HUES64 (cell line): ENCODE results near the gene P3H4.

Experiments used
- H3K27ac ChIP-seq: 2 replicates; pipeline ENCODE4 v1.7.0; 2013; ENCODE audit warnings: low read depth, low read length, inconsistent platforms
- H3K27me3 ChIP-seq: 2 replicates; pipeline ENCODE4 v1.6.1; 2013; ENCODE audit warnings: mild to moderate bottlenecking, low read length; ENCODE audit not compliant: insufficient read depth
- H3K36me3 ChIP-seq: 2 replicates; pipeline ENCODE4 v1.6.1; 2013; ENCODE audit warnings: mild to moderate bottlenecking, low read length; ENCODE audit not compliant: insufficient read depth
- H3K4me1 ChIP-seq: 2 replicates; pipeline ENCODE4 v1.6.1; 2013; ENCODE audit warnings: mild to moderate bottlenecking, low read length, moderate library complexity; ENCODE audit not compliant: insufficient read depth
- H3K4me3 ChIP-seq: 2 replicates; pipeline ENCODE4 v1.5.1; 2013; ENCODE audit warnings: mild to moderate bottlenecking, low read length, moderate library complexity
- H3K9ac ChIP-seq: 2 replicates; pipeline ENCODE4 v1.6.1; 2013; ENCODE audit warnings: mild to moderate bottlenecking, low read depth, low read length
- H3K9me3 ChIP-seq: 2 replicates; pipeline ENCODE4 v1.6.1; 2013; ENCODE audit warnings: low read depth, low read length; ENCODE audit not compliant: insufficient read depth
- WGBS: fragments of 150-250, 120-280 bp; methylation state at CpG from one replicate; pipeline ENCODE4 v1.1.7; 2013; ENCODE audit warnings: missing lambda C conversion rate; 5-methylcytosine and 5-hydroxymethylcytosine counted together

P3H4 gene

DNA sequence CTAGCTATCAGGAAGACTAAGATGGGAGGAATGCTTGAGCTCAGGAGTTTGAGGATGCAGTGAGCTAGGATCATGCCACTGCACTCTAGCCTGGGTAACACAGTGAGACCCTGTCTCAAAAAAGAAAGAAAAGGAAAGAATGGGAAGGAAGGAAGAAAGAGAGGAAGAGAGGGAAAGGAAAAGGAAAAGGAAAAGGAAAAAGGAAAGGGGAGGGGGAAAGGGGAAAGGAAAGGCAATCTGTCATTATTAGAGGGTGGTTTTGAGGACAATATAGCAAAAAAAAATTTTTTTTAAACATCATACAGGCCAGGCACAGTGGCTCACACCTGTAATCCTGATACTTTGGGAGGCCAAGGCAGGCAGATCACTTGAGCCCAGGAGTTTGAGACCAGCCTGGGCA lies 45.6 kb downstream of the P3H4 start:
- no peaks in the 10 kb centered on the region for H3K9me3 ChIP-seq
- H3K4me1 ChIP-seq, result no peaks in the 10 kb centered on the region
- no peak overlapping the region for H3K27ac ChIP-seq
- no peak overlapping the region for H3K4me3 ChIP-seq
- H3K27me3 ChIP-seq, result no peaks in the 10 kb centered on the region
- H3K36me3 ChIP-seq, result peaks cover 86% of the 10 kb centered on the region
- H3K9ac ChIP-seq, result no peak overlapping the region

DNA sequence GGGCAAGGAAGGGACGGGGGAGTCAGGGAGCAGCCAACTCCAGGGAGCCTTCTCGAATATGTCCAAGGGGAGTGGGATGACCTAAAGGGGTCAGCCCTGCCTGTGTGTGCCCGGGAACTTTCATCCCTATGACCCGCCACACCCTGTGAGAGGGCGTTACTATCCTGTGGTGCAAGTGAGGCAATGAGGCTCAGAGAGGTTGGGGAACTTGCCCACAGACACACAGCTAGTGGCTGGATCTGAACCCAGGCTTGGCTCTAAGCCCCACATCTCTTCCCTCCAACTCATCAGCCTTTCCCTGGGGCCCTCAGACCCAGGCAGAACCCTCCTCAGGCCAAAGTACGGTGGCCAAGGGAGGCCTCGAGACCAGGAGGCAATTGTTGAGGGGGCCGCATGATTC lies 48.4 kb downstream of the P3H4 start:
- H3K27ac ChIP-seq, result no peak overlapping the region
- H3K9ac ChIP-seq, result no peak overlapping the region
- peaks cover 80% of the 10 kb centered on the region for H3K36me3 ChIP-seq
- no peaks in the 10 kb centered on the region for H3K4me1 ChIP-seq
- H3K27me3 ChIP-seq, result no peaks in the 10 kb centered on the region
- 97% methylated on average over 8 of the region's 8 CpGs for WGBS
- H3K9me3 ChIP-seq, result no peaks in the 10 kb centered on the region
- no peak overlapping the region for H3K4me3 ChIP-seq

DNA sequence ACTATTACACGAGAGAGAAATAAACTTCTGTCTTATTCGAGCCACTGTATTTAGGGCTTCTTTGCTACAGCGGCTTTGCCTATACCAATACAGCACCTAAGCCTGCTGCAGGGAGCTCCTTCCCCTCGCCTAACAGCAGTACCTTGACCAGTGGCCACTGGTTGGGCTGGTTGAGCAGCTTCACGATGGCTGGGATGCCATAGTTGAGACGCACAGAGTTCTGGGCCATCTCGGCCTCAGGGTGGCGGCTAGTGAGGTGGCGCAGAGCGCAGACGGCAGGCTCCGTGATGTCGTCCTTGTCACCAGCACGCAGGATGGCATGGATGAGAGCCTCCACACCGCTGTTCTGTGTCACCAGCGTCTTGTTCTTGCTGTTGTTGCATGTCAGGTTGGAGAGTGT lies 48.9 kb downstream of the P3H4 start:
- WGBS, result 97% methylated on average over 16 of the region's 16 CpGs

DNA sequence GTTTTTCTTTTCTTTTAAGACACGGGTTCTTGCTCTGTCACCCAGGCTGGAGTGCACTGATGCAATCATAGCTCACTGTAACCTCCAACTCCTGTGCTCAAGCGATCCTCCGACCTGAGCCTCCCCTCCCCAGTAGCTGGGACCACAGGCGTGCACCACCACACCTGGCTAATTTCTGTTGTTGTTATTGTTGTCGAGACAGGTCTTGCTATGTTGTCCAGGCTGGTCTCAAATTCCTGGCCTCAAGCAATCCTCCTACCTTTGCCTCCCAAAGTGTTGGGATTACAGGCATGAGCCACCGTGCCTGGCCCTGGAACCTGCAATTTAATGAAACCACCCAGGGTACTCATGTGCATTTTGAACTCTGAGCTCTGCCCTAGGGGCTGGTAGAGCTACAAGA lies 49.4 kb downstream of the P3H4 start:
- no peak overlapping the region for H3K27ac ChIP-seq
- H3K9ac ChIP-seq, result no peak overlapping the region
- H3K9me3 ChIP-seq, result no peaks in the 10 kb centered on the region
- H3K27me3 ChIP-seq, result no peaks in the 10 kb centered on the region
- 94% methylated on average over 6 of the region's 6 CpGs for WGBS
- H3K4me3 ChIP-seq, result no peak overlapping the region
- H3K4me1 ChIP-seq, result no peaks in the 10 kb centered on the region
- peaks cover 83% of the 10 kb centered on the region for H3K36me3 ChIP-seq

More for the DNA sequence above, 48.9 kb downstream of the P3H4 start:
- H3K27me3 ChIP-seq, result no peaks in the 10 kb centered on the region
- H3K9me3 ChIP-seq, result no peaks in the 10 kb centered on the region
- peaks cover 83% of the 10 kb centered on the region for H3K36me3 ChIP-seq
- H3K4me1 ChIP-seq, result no peaks in the 10 kb centered on the region
- no peak overlapping the region for H3K4me3 ChIP-seq
- H3K27ac ChIP-seq, result no peak overlapping the region
- no peak overlapping the region for H3K9ac ChIP-seq

DNA sequence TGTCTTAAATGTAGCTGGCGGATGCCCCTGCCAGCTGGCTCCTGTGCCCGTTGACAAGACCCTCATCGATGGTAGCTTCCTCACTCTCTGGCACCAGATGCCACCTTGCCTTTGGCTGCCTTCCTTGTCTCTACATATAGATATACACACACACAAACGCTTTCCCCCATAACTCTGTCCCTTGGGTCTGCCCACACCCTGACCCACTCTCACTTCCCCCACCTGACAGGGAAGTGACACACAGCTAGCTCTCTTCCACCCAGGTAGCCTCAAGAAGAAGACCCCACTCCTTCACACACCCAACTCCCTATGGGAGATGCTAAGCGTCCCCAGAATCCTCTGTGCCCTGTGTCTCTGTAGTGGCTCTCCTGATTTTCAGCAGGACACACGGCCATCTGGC lies 50.9 kb downstream of the P3H4 start:
- H3K27me3 ChIP-seq, result no peaks in the 10 kb centered on the region
- WGBS, result 96% methylated on average over 6 of the region's 6 CpGs
- H3K36me3 ChIP-seq, result peaks cover 81% of the 10 kb centered on the region
- H3K4me3 ChIP-seq, result no peak overlapping the region
- no peak overlapping the region for H3K9ac ChIP-seq
- no peaks in the 10 kb centered on the region for H3K4me1 ChIP-seq
- H3K27ac ChIP-seq, result no peak overlapping the region
- no peaks in the 10 kb centered on the region for H3K9me3 ChIP-seq

DNA sequence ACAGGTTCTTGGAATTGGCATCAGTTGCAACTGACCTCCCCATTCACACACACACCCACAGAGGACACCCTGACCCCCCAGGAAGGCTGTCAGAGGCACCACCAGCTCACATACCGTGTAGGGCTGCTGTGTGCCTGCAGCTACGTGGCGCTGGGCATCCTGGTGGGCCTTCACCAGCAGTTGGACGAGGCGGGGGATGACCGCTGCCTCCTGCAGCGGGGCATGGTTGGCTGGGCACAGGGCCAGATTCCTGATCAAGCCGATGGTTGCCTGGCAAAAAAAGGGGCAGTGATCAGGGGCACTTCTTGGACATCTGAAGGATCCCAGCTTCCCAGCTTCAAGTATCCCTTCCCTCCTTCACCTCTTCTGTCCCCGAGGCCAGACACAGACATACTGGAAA lies 53.1 kb downstream of the P3H4 start:
- Histone ChIP-seq H3K36me3 (peaks cover 78% of the 10 kb centered on the region), H3K9me3 (no peaks in the 10 kb centered on the region), H3K4me3 (no peak overlapping the region), H3K27ac (no peak overlapping the region), H3K27me3 (no peaks in the 10 kb centered on the region), H3K9ac (no peak overlapping the region), H3K4me1 (no peaks in the 10 kb centered on the region)
- WGBS, result 96% methylated on average over 9 of the region's 9 CpGs

DNA sequence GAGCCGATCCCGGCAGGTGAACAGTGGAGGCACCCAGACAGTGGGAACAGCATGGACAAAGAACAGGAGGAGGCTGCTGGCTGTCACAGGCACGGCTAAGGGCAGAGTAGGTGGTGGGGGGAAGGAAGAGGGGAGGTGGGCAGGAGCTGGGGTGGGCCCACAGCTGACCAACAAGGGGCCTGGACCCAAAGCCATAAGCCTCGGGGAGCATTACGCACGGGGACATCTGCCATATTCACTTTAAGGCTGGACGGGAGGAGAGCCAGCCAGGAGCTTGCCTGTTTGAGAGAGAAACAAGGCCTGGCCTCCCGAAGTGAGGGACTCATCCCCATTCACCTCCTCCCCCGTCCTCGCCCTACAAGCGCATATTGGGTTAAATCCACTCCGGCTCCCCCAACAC lies 57.7 kb downstream of the P3H4 start:
- peaks cover 42% of the 10 kb centered on the region for H3K36me3 ChIP-seq
- WGBS, result 86% methylated on average over 12 of the region's 12 CpGs
- H3K4me3 ChIP-seq, result no peak overlapping the region

More for the DNA sequence above, 57.7 kb downstream of the P3H4 start:
- Histone ChIP-seq H3K9me3 (no peaks in the 10 kb centered on the region), H3K27me3 (no peaks in the 10 kb centered on the region), H3K9ac (no peak overlapping the region), H3K27ac (no peak overlapping the region), H3K4me1 (no peaks in the 10 kb centered on the region)
